Upper lobe of left lung (tissue), 4 donors: ENCODE data around the gene EHMT1.

Source experiments
- CTCF ChIP-seq, 6 experiments: fragments of 450-650 bp in 4 of 6; fragments of 200-600 bp in 2 of 6; sonication (generic) in 2 of 6; IDR thresholded peaks; one replicate each; pipeline ENCODE4 v1.5.1; 2016 to 2019; ENCODE audit warnings: antibody characterized with exemption in 6 of 6
- POLR2AphosphoS5 ChIP-seq, 2 donors: sonication (generic); formaldehyde crosslinking; IDR thresholded peaks; one replicate each; pipeline ENCODE4 v1.5.1; 2017; ENCODE audit warnings: antibody characterized with exemption in 2 of 2

GRCh38 chr9:137569609-137570203 lies 49.1 kb upstream of the EHMT1 start:
- TF ChIP-seq CTCF (IDR thresholded peaks at IDR 0.05) (no peak), POLR2AphosphoS5 (IDR thresholded peaks at IDR 0.05) (no peak)
